Stimulated activated CD8-positive, alpha-beta memory T cell treated with anti-CD3 and anti-CD28 coated beads, Interleukin-4, amount 100 ng/mL, for 24 hours (primary cell): Measurements from ENCODE around the gene MYH11.
"Not testable (repeated sequence)": the region's sequence is repeated elsewhere in the genome, so short reads cannot be mapped to it uniquely, and the experiment has no call there.

Experiments
- DNase-seq: peaks from one replicate; pipeline ENCODE4 v3.0.0-alpha.2; 2020; ENCODE audit warnings: low read depth

The MYH11 gene

GRCh38 chr16:15671530-15672117, 185.2 kb downstream of the MYH11 start:
- DNase-seq, result no peak

GRCh38 chr16:15667091-15667742, 189.6 kb downstream of the MYH11 start:
- DNase-seq, result no peak

GRCh38 chr16:15665107-15665506, 191.7 kb downstream of the MYH11 start:
- DNase-seq, result no peak

GRCh38 chr16:15660203-15660601, 196.6 kb downstream of the MYH11 start:
- no peak for DNase-seq

- no peak for DNase-seq
Measured at GRCh38 chr16:15658556-15658955, 198.3 kb downstream of the MYH11 start.

- no peak for DNase-seq
Measured at GRCh38 chr16:15658149-15658548, 198.7 kb downstream of the MYH11 start.

GRCh38 chr16:15655561-15655960, 201.3 kb downstream of the MYH11 start:
- not testable (repeated sequence) for DNase-seq

GRCh38 chr16:15654591-15654990, 202.2 kb downstream of the MYH11 start:
- DNase-seq, result no peak

- DNase-seq, result no peak
Measured at GRCh38 chr16:15653227-15653626, 203.6 kb downstream of the MYH11 start.
